ENCODE measurements around the gene TBC1D22A.

Gene TBC1D22A

DNA sequence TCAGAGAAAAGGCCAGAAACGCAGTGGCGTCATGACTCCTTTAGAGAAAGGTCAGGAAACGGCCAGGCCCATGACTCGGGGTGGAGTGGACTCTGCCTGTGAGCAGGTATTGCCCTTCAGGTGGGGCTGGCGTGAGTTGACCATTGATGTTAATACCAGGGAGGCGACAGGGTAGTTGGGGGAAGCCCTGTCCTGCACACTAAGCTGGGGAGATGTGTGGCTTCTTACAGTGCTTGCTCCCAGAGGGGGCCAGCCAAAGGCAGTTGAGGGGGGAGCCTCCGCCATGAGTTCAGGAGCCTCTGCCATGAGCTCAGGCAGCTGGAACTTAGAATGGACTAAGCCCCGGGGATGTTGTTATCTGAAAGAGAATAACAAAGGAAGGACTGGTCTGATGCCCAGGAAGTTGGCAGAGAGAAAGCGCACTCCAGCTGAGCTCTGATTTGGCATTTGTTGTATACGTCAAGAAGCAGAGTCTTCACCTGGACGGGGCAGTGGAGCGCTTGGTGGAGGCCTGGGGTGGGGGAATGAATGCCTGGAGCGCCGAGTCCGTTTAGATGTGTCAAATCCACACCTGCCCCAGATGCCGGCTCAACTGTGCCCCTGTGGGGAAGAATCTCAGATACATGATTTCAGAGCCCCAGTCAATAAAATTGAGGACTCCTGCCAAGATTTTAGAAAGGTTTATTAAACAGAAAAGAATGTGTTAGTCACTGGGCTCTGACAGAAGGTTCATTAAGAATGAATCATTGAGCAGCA is 222.5 kb downstream of the TBC1D22A start:
- DNase-seq (ENCODE audit: low spot score), result no peak
- H3K27ac Mint-ChIP-seq, result no peak overlapping the region
- H3K4me1 Mint-ChIP-seq (ENCODE audit: low read depth), result no peaks in the 10 kb centered on the region

DNA sequence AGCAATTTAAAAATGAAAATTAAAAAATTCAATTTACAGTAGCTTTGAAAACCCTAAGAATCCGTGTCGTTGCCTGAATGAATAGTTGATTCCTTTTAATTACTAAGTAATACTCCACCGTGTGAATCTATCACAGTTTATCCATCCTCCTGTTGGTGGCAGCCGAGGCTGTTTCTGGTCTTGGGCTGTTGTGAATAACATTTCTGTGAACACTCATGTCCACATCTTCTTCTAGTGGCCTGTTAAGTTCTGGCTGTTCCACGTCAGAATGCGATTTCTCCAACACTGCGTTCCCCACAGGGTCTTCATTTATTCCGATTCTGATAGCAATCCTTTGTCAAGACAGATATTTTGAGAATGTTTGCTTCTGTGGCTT is 223.0 kb downstream of the TBC1D22A start:
- Mint-ChIP-seq H3K4me1 (ENCODE audit: low read depth) (no peaks in the 10 kb centered on the region), H3K4me3 (no peak overlapping the region), H3K27me3 (ENCODE audit: low read depth) (no peaks in the 10 kb centered on the region), H3K36me3 (ENCODE audit: low read depth) (peaks cover 1% of the 10 kb centered on the region), H3K9me3 (no peaks in the 10 kb centered on the region), H3K27ac (no peak overlapping the region)
- no peak for DNase-seq (ENCODE audit: low spot score)

More for the DNA sequence above, 222.5 kb downstream of the TBC1D22A start:
- H3K36me3 Mint-ChIP-seq (ENCODE audit: low read depth), result peaks cover 1% of the 10 kb centered on the region
- H3K4me3 Mint-ChIP-seq, result no peak overlapping the region
- H3K9me3 Mint-ChIP-seq, result no peaks in the 10 kb centered on the region
- no peaks in the 10 kb centered on the region for H3K27me3 Mint-ChIP-seq (ENCODE audit: low read depth)

- H3K36me3 Mint-ChIP-seq (ENCODE audit: low read depth), result peaks cover 3% of the 10 kb centered on the region
- no peak overlapping the region for H3K27ac Mint-ChIP-seq
- H3K9me3 Mint-ChIP-seq, result no peaks in the 10 kb centered on the region
- H3K4me1 Mint-ChIP-seq (ENCODE audit: low read depth), result no peaks in the 10 kb centered on the region
- no peak overlapping the region for H3K4me3 Mint-ChIP-seq
- H3K27me3 Mint-ChIP-seq (ENCODE audit: low read depth), result no peaks in the 10 kb centered on the region
- DNase-seq (ENCODE audit: low spot score), result no peak
These were observed 224.3 kb downstream of the TBC1D22A start for GRCh38 chr22:46986788-46987187.

DNA sequence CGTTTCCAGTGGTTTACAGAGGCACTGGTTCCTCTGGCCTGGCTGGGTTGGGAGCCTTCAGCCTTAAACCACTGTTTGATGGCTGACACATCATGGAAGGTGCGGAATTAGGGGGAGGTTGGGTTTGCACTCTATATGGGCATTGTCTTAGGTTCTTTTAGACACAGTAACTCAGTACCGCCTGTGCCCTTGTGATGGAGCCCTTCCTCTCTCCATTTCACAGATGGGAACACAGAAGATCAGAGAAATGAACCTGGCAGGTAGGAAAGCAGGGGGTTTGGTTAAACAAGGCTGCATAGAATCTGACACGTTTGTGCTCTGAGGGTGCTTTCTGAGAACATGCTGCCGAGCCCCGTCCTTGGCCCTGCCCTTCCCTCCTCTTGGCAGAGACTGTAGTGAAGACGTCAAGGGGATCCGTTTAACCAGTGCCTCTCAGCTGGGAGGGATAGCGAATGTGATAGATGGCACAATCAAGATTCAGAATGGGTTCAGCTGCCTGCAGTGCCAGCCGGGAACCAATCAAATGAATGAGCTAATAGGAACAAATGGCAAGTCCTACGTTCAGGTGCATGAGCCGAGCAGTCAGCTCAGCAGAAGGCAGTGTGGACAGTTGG is 228.6 kb downstream of the TBC1D22A start:
- H3K36me3 Mint-ChIP-seq (ENCODE audit: low read depth), result peaks cover 3% of the 10 kb centered on the region
- H3K4me3 Mint-ChIP-seq, result no peak overlapping the region
- no peaks in the 10 kb centered on the region for H3K9me3 Mint-ChIP-seq
- H3K27me3 Mint-ChIP-seq (ENCODE audit: low read depth), result no peaks in the 10 kb centered on the region
- DNase-seq (ENCODE audit: low spot score), result no peak
- no peaks in the 10 kb centered on the region for H3K4me1 Mint-ChIP-seq (ENCODE audit: low read depth)
- H3K27ac Mint-ChIP-seq, result no peak overlapping the region

DNA sequence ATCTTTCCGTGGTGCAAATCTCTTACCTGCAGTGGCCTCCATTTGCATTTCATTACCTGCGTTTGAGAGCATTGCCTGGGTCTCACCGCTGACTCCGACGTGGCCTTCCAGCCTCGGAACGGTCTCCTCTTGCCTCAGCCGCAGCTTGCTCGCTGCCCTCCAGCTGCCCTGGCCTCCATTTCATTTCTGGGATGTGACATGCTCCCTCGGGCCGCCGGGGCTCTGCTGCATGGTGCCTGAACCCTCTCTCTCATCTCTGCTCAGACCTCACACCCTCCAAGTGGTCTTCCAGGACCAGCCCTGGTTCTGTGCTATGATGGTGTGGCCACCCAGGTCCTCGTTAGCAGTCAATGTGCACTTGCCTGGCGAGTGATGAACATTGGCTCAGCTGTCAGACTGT is 229.2 kb downstream of the TBC1D22A start:
- Mint-ChIP-seq H3K36me3 (ENCODE audit: low read depth) (peaks cover 2% of the 10 kb centered on the region), H3K27me3 (ENCODE audit: low read depth) (no peaks in the 10 kb centered on the region), H3K9me3 (no peaks in the 10 kb centered on the region), H3K27ac (no peak overlapping the region), H3K4me3 (no peak overlapping the region), H3K4me1 (ENCODE audit: low read depth) (no peaks in the 10 kb centered on the region)
- DNase-seq (ENCODE audit: low spot score), result no peak

DNA sequence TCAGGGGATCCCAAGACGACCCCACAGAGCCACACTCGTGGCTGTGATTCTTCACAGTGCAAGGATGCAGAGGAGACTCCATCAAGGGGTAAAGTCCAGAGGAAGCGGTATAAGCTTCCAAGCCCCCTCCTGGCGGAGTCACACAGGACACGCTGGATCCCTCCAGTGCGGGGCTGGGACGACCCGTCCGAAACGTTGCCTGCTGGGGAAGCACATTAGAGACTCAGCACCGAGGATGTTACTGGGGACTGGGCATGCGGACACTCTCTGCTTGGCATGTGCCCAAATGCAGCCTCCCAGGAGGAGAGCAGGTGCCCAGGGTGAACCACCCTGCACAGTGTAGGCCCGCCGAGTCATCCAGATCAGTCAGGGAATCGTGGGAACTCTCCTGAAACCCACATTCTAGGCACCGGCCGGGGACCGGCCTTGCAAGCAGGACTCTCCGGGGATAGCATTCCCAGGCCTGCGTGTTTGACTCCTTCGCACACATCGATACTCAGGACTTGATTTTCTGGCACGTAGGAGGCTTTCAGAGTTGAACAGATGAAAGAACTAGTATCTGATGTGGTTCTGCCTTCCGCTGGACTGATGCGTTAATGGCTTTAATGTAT is 229.8 kb downstream of the TBC1D22A start:
- peaks cover 2% of the 10 kb centered on the region for H3K36me3 Mint-ChIP-seq (ENCODE audit: low read depth)
- no peak overlapping the region for H3K27ac Mint-ChIP-seq
- no peak overlapping the region for H3K4me3 Mint-ChIP-seq
- no peaks in the 10 kb centered on the region for H3K27me3 Mint-ChIP-seq (ENCODE audit: low read depth)
- H3K9me3 Mint-ChIP-seq, result no peaks in the 10 kb centered on the region
- H3K4me1 Mint-ChIP-seq (ENCODE audit: low read depth), result no peaks in the 10 kb centered on the region
- DNase-seq (ENCODE audit: low spot score), result no peak

DNA sequence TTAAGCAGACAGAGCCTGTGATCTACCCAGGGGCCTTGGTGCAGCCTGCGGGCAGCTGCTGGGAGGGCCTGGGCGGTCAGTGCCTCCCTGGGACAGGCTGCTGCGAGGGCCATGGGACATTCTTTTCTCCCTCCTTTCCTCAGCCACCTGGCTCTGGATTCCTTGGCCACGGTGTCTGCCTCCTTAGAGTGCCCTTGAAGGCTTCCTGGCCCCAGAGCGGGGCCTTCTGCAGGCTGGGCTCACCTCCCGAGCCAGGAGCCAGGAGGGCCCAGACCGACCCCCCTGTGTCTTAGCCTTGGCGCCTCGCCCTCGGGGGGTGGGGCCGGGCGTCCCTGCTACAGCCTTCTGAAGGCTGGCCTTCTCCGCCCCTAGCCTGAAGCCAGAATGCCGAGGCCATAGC is 231.2 kb downstream of the TBC1D22A start:
- peaks cover 2% of the 10 kb centered on the region for H3K36me3 Mint-ChIP-seq (ENCODE audit: low read depth)
- no peak overlapping the region for H3K4me3 Mint-ChIP-seq
- no peaks in the 10 kb centered on the region for H3K9me3 Mint-ChIP-seq
- no peak overlapping the region for H3K27ac Mint-ChIP-seq
- no peak for DNase-seq (ENCODE audit: low spot score)
- no peaks in the 10 kb centered on the region for H3K27me3 Mint-ChIP-seq (ENCODE audit: low read depth)
- H3K4me1 Mint-ChIP-seq (ENCODE audit: low read depth), result no peaks in the 10 kb centered on the region

- peaks cover 5% of the 10 kb centered on the region for H3K36me3 Mint-ChIP-seq (ENCODE audit: low read depth)
- no peak overlapping the region for H3K27ac Mint-ChIP-seq
- no peak for DNase-seq (ENCODE audit: low spot score)
- H3K27me3 Mint-ChIP-seq (ENCODE audit: low read depth), result no peaks in the 10 kb centered on the region
- no peaks in the 10 kb centered on the region for H3K9me3 Mint-ChIP-seq
- H3K4me3 Mint-ChIP-seq, result no peak overlapping the region
- H3K4me1 Mint-ChIP-seq (ENCODE audit: low read depth), result no peaks in the 10 kb centered on the region
These were observed 231.8 kb downstream of the TBC1D22A start for GRCh38 chr22:46994265-46994664.

DNA sequence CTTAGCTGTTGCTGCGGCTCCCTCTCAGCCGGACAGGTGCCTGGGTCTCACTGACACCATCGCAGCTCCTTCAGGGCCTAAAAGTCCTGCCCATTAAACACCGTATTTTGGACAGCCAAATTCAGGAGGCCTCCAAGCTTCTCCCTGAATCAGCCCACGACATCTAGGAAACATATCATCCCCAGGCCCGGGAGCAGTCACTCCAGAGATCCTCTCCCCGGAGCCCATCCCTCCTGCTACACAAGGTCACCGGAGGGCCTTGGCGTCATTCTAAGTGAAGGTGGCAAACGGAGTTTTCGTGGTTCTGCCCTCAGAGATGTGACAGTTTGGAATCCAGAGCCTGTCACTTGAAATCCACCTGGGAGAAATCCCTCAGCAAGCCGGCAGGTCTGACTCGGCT is 232.5 kb downstream of the TBC1D22A start:
- Mint-ChIP-seq H3K27me3 (ENCODE audit: low read depth) (no peaks in the 10 kb centered on the region), H3K27ac (no peak overlapping the region), H3K4me3 (no peak overlapping the region)

GRCh38 chr22:46995501-46996360 is 233.3 kb downstream of the TBC1D22A start:
- peaks cover 10% of the 10 kb centered on the region for H3K4me1 Mint-ChIP-seq (ENCODE audit: low read depth)
- DNase-seq (ENCODE audit: low spot score), result no peak
- H3K27me3 Mint-ChIP-seq (ENCODE audit: low read depth), result no peaks in the 10 kb centered on the region
- no peak overlapping the region for H3K27ac Mint-ChIP-seq
- H3K9me3 Mint-ChIP-seq, result no peaks in the 10 kb centered on the region
- H3K4me3 Mint-ChIP-seq, result no peak overlapping the region
- peaks cover 6% of the 10 kb centered on the region for H3K36me3 Mint-ChIP-seq (ENCODE audit: low read depth)

More for the DNA sequence above, 232.5 kb downstream of the TBC1D22A start:
- no peak for DNase-seq (ENCODE audit: low spot score)
- peaks cover 4% of the 10 kb centered on the region for H3K4me1 Mint-ChIP-seq (ENCODE audit: low read depth)
- no peaks in the 10 kb centered on the region for H3K9me3 Mint-ChIP-seq
- peaks cover 7% of the 10 kb centered on the region for H3K36me3 Mint-ChIP-seq (ENCODE audit: low read depth)

- H3K36me3 Mint-ChIP-seq (ENCODE audit: low read depth), result peaks cover 5% of the 10 kb centered on the region
- peaks cover 13% of the 10 kb centered on the region for H3K4me1 Mint-ChIP-seq (ENCODE audit: low read depth)
- no peak overlapping the region for H3K27ac Mint-ChIP-seq
- H3K9me3 Mint-ChIP-seq, result no peaks in the 10 kb centered on the region
- H3K27me3 Mint-ChIP-seq (ENCODE audit: low read depth), result no peaks in the 10 kb centered on the region
- H3K4me3 Mint-ChIP-seq, result no peak overlapping the region
- no peak for DNase-seq (ENCODE audit: low spot score)
These were observed 234.3 kb downstream of the TBC1D22A start for GRCh38 chr22:46996595-46997310.

GRCh38 chr22:46997311-46997970 is 235.0 kb downstream of the TBC1D22A start:
- H3K9me3 Mint-ChIP-seq, result no peaks in the 10 kb centered on the region
- no peak for DNase-seq (ENCODE audit: low spot score)
- H3K36me3 Mint-ChIP-seq (ENCODE audit: low read depth), result peaks cover 7% of the 10 kb centered on the region
- no peak overlapping the region for H3K4me3 Mint-ChIP-seq
- no peak overlapping the region for H3K27ac Mint-ChIP-seq
- H3K27me3 Mint-ChIP-seq (ENCODE audit: low read depth), result no peaks in the 10 kb centered on the region
- peaks cover 15% of the 10 kb centered on the region for H3K4me1 Mint-ChIP-seq (ENCODE audit: low read depth)

GRCh38 chr22:46998331-46998730 is 235.9 kb downstream of the TBC1D22A start:
- peaks cover 7% of the 10 kb centered on the region for H3K36me3 Mint-ChIP-seq (ENCODE audit: low read depth)
- no peak for DNase-seq (ENCODE audit: low spot score)
- H3K27me3 Mint-ChIP-seq (ENCODE audit: low read depth), result no peaks in the 10 kb centered on the region
- H3K27ac Mint-ChIP-seq, result no peak overlapping the region
- no peak overlapping the region for H3K4me3 Mint-ChIP-seq
- H3K9me3 Mint-ChIP-seq, result no peaks in the 10 kb centered on the region
- peaks cover 16% of the 10 kb centered on the region for H3K4me1 Mint-ChIP-seq (ENCODE audit: low read depth)
